Neutrophil (primary cell): ENCODE data around the gene LDLRAD4.

Source experiments
- H3K27ac ChIP-seq: fragments of 200-600 bp; sonication (generic); 2 replicates; pipeline ENCODE4 v1.5.1; 2016; ENCODE audit warnings: mild to moderate bottlenecking, moderate library complexity
- H3K27me3 ChIP-seq: fragments of 200-600 bp; sonication (generic); 2 replicates; pipeline ENCODE4 v1.6.0; 2016; ENCODE audit warnings: mild to moderate bottlenecking
- H3K36me3 ChIP-seq: fragments of 200-600 bp; sonication (generic); 2 replicates; pipeline ENCODE4 v1.5.1; 2017
- H3K4me1 ChIP-seq, 2 experiments: fragments of 200-600 bp in 1 of 2; sonication (generic) in 1 of 2; 1 replicate in 1 of 2; 2 replicates in 1 of 2; pipeline versions ENCODE4 v1.5.1 to v1.6.1; 2013 to 2016; ENCODE audit warnings: low read depth in 1 of 2, low read length in 1 of 2, mild to moderate bottlenecking in 1 of 2, moderate library complexity in 1 of 2; ENCODE audit not compliant: control insufficient read depth in 1 of 2, insufficient read depth in 1 of 2
- H3K4me3 ChIP-seq, 2 experiments: fragments of 200-600 bp in 1 of 2; sonication (generic) in 1 of 2; 1 replicate in 1 of 2; 2 replicates in 1 of 2; pipeline ENCODE4 v1.5.1; 2013 to 2016; ENCODE audit warnings: low read depth in 1 of 2, low read length in 1 of 2, mild to moderate bottlenecking in 1 of 2, moderate library complexity in 1 of 2
- H3K9me3 ChIP-seq: fragments of 200-600 bp; sonication (generic); 2 replicates; pipeline ENCODE4 v1.5.1; 2016
- CTCF ChIP-seq: fragments of 200-600 bp; sonication (generic); IDR thresholded peaks from 2 replicates; pipeline ENCODE4 v1.5.1; 2016; ENCODE audit warnings: antibody characterized with exemption

The LDLRAD4 gene

GRCh38 chr18:13549880-13550232, 331.3 kb downstream of the LDLRAD4 start:
- H3K4me1 ChIP-seq = no peaks in the 10 kb centered on the region
- no peak overlapping the region for H3K27ac ChIP-seq
- no peak overlapping the region for H3K4me3 ChIP-seq
- no peak for TF ChIP-seq CTCF
- no peaks in the 10 kb centered on the region for H3K9me3 ChIP-seq
- H3K27me3 ChIP-seq = peaks cover 15% of the 10 kb centered on the region
- no peaks in the 10 kb centered on the region for H3K36me3 ChIP-seq

GRCh38 chr18:13550418-13551304, 332.1 kb downstream of the LDLRAD4 start:
- no peak overlapping the region for H3K27ac ChIP-seq
- no peaks in the 10 kb centered on the region for H3K36me3 ChIP-seq
- H3K4me3 ChIP-seq = no peak overlapping the region
- no peak for TF ChIP-seq CTCF
- no peaks in the 10 kb centered on the region for H3K4me1 ChIP-seq
- peaks cover 15% of the 10 kb centered on the region for H3K27me3 ChIP-seq
- no peaks in the 10 kb centered on the region for H3K9me3 ChIP-seq

GRCh38 chr18:13551305-13551603, 332.7 kb downstream of the LDLRAD4 start:
- Histone ChIP-seq H3K27me3 (peaks cover 15% of the 10 kb centered on the region), H3K4me1 (no peaks in the 10 kb centered on the region), H3K36me3 (no peaks in the 10 kb centered on the region), H3K9me3 (no peaks in the 10 kb centered on the region), H3K4me3 (no peak overlapping the region), H3K27ac (no peak overlapping the region)
- no peak for TF ChIP-seq CTCF

GRCh38 chr18:13551841-13552733, 333.5 kb downstream of the LDLRAD4 start:
- TF ChIP-seq CTCF = no peak
- H3K27me3 ChIP-seq = peaks cover 15% of the 10 kb centered on the region
- H3K36me3 ChIP-seq = no peaks in the 10 kb centered on the region
- H3K4me1 ChIP-seq = no peaks in the 10 kb centered on the region
- no peaks in the 10 kb centered on the region for H3K9me3 ChIP-seq
- no peak overlapping the region for H3K27ac ChIP-seq
- H3K4me3 ChIP-seq = no peak overlapping the region

- Histone ChIP-seq H3K4me1 (no peaks in the 10 kb centered on the region), H3K4me3 (no peak overlapping the region), H3K27ac (no peak overlapping the region), H3K36me3 (no peaks in the 10 kb centered on the region), H3K9me3 (no peaks in the 10 kb centered on the region), H3K27me3 (peaks cover 15% of the 10 kb centered on the region)
- TF ChIP-seq CTCF = no peak
These were observed 334.9 kb downstream of the LDLRAD4 start for GRCh38 chr18:13553449-13553848.
